GM21825 (cell line): ENCODE results near the gene STUM.
"Not testable (repeated sequence)": the region's sequence is repeated elsewhere in the genome, so short reads cannot be mapped to it uniquely, and the experiment has no call there.

Experiments used
- ATAC-seq: cut with Tn5 transposase; IDR thresholded peaks from one replicate; pipeline ENCODE4 v1.9.1; 2021; ENCODE audit warnings: mild to moderate bottlenecking, moderate library complexity; ENCODE audit not compliant: unreplicated experiment

The STUM gene

DNA sequence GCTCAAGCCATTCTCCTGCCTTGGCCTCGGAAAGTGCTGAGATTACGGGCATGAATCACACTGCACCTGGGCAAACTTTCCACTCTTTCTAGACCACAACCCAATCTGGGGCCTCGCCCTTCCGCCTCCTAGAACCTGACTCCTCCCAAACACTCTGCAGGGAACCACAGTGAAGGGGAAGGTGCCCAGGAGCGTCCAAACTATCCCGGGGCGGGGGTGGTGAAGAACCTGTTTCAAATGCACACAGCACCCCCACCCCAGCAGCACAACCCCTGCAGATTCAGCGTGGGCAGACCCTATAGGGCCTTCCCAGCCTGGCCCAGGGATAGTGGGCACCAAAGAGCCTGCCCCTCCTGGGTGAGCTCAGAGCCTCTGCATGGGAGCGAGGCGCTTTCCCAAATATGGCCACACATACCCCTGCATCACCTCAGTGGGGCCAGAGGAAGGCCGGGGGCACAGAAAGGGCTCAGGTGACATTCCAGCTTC is 86.9 kb downstream of the STUM start:
- ATAC-seq = no peak

DNA sequence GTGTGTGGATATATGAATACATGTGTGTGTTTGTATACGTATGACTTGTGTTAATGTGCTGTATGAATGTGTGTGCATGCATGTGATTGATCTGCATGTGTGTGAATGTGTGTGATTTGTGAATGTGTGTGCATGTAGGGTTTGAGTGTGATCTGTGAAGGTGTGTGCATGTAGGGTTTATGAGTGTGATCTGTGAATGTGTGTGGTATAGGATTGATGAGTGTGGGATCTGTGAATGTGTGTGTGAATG is 88.2 kb downstream of the STUM start:
- ATAC-seq = no peak

DNA sequence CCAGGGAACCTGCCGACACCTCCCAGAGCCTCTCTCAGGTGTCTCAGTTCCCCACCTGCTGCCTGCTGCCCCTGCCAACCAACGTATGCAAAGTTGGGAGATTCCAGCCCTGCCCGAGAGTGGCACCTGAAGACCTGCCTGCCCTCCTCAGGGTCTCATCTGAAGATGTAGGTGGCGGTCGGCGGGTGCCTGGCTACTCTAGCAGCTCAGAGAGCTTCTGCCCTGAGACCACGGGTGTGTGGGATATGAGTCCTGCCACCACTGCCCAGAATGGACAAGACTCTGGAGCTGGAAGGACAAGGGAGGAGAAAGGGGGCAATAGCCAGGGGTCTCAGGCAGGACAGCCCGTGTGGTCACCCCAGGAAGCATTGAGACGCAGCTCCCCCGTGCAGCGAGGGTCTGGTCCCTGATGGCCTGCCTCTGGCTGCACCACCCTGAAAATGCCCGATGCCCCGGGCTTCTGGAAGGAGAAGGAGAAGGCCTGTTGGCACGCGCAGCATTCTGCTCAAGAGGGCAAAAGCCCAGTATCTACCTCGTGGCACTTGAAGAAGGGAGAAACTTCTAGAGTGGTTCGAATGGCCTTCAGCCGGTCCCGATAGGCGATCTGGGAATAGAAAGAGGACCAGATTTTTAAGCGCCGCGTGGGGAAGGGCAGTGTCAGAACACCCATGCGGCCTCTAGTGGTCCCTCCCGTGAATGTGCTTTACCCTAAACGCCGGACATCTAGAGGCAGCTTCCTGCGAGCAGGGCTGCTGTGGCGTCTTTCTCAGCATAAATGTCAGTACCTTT is 88.8 kb downstream of the STUM start:
- ATAC-seq = no peak

DNA sequence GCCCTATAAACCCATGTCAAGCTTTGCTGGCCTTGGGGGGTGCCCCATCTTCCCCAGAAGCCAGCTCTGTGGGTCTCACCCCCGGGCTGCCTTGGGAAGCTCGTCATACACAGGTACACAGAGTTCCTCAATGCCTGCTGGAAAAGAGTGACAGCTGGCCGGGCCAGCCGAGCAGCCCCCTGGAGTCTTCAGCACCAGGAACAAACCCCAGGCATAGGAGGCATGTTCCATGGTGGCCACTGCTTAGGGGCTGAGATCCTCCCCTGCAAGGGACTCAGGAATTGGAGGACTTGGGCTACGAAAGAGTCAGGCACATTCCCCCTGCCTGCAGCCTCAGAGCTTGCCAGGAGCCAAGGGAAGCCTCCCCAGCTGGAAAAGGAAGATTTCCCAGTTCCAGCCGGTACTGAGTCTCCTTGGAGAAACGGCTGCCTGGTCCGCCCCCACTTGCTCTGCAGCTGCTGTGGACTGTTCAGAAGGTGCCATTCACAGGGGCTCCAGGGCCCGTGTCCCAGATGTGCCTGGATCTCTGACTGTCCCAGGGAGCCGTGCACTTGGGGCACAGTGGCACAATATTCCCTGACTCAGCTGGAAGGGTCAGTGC is 89.5 kb downstream of the STUM start:
- ATAC-seq = no peak

DNA sequence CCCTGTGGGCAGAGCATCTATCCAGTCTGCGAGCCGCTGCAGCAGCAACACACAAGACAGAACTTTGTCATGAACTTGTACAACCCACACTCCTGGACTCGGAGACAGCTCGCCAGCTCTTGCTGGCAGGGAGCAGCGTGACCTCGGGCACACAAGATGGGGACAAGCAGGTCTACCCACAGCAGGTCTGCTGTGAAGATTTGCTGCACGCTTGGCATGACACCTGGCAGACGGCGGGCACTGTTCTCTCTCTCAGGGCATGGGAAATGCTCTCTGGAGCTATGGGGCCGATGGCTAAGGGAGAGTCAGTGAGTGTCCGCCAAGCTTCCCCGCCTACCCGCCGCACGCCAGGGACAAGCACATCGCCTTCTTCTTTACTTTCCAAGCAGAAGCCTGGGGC is 90.0 kb downstream of the STUM start:
- no peak for ATAC-seq

DNA sequence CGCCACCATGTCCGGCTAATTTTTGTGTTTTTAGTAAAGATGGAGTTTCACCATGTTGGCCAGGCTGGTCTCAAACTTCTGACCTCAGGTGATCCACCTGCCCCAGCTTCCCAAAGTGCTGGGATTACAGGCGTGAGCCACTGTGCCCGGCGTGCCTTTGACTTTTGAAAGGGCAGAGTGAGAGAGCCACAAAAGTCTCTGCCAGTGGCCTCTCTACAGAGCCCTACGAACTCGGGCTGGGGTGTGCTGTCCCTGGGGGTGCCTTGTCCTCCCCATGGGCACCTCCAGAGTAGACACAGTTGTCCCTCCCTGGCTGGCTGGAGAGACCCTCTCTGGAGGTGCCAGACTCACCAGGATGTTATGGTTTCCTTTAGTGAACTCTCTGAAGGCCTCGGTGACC is 90.6 kb downstream of the STUM start:
- ATAC-seq = not testable (repeated sequence)

DNA sequence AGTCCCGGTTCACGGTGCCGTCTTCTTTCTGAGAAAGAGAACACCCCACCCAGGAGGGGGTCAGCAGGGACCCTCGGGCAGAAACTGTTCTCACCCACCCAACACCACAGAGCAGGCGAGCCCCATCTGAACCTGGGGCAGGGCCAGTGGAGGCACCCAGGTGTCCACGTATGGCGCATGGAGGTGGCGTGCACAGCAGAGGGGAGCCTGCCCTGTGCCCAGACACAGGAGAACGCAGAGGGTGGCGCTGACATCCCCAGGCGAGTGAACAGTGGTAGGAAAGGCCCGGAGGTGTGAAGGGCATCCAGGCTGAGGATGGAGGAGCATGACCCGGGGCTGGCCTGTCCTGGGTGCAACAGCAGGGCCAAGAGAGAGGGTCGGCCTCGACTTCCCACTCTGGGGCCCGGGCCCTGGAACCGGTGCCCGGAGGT is 91.1 kb downstream of the STUM start:
- ATAC-seq = no peak

DNA sequence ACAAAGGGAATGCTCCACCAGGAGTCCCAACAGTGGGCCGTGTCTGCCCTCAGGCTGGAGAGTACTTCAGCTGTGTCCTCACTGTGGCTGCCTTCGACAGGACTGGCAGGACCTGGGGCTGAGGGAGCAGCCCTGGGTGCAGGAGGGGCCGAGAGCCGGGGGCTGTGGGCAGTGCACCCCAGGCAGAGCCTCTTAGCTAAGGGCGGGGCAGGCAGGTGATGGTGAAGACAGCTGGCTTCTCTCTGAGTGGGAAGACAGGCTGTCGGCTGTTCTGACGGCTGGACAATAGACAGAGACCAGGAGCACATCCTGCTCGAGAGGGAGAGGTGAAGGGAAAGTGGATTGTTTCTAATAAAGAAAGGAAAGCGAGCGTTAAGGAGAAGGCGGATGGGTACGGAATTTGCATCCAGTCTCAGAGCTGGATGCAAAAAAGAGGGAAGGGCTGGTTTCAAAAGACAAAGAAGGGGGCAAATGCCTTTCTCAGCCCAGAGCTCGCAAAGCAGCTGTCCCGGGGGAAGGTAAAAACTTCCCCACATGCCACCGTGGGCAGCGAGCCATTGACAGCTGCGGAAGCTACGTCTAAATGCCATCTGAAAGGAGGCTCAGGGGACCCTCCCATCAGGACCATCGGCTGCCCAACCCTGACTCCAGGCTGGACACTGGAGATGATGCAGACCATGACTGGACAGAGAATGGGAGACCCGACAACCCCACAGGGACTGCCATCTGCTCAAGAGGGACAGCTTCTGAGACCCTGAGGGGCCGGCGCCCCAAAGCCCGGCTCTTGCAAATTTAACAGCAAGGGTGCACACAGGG is 92.0 kb downstream of the STUM start:
- no peak for ATAC-seq

DNA sequence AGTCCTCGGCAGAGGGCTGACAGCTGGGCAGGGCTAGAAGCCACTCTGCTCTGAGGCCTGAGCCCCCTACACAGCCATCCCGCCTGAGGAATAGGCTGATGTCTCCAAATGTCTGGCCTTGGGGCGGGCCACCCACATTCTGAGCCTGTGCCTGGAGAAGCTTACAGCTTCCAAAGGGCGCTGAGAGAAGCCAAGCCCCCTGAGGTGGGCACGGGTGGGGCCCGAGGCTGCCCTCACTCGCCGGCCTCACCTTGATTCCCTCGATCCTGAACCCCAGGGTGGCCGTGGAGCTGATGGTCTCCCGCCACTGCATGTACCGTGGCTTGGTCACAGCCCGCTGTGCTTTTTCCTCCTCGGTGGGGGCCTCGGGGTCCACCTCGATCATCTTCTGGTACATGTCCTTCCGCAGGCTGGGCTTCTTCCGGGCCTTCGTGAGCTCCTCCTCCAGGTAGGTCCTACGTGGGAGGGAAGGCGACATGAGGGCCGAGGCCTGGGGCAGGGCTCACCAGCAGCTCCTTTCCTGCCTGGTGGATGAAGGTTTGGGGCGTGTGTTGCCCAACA is 93.2 kb downstream of the STUM start:
- no peak for ATAC-seq

DNA sequence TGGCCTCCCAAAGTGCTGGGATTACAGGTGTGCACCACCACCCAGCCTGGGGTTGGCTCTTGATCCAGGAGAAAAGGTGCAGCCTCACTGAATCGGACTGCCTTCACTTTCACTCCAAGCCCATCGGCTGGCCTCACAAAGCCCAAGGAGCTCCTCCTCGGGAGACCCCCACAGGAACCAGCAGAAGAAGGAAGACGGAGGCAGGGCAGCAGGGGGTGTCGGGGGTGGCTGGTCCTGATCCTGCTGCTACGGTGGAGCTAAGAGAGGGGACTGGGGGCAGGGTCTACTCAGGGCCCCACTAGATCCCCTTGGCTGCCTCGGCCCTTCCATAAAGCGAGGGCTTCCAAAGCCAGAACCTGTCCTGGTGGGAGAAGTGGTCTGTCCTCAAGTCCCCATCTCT is 93.9 kb downstream of the STUM start:
- ATAC-seq = no peak

DNA sequence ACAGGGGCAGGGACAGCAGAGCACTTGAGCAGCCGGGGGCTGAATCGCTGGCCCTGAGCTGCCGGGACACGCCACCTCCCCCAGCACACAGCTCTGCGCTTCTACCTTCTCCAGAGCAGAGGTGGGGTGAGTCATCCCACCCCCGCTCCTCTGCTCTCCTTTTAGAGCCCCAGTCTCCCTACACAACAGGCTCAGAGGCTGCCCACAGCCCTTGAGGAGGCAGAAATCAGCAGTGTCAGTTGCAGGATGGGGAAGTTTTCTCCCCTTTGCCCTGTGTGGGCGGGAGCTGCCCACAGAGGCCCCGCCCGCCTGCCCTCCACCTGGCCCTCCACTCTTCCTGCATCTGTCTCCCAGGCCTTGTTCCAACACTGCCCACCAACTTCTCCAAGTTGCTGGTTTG is 94.6 kb downstream of the STUM start:
- ATAC-seq = peak; percentile 73

DNA sequence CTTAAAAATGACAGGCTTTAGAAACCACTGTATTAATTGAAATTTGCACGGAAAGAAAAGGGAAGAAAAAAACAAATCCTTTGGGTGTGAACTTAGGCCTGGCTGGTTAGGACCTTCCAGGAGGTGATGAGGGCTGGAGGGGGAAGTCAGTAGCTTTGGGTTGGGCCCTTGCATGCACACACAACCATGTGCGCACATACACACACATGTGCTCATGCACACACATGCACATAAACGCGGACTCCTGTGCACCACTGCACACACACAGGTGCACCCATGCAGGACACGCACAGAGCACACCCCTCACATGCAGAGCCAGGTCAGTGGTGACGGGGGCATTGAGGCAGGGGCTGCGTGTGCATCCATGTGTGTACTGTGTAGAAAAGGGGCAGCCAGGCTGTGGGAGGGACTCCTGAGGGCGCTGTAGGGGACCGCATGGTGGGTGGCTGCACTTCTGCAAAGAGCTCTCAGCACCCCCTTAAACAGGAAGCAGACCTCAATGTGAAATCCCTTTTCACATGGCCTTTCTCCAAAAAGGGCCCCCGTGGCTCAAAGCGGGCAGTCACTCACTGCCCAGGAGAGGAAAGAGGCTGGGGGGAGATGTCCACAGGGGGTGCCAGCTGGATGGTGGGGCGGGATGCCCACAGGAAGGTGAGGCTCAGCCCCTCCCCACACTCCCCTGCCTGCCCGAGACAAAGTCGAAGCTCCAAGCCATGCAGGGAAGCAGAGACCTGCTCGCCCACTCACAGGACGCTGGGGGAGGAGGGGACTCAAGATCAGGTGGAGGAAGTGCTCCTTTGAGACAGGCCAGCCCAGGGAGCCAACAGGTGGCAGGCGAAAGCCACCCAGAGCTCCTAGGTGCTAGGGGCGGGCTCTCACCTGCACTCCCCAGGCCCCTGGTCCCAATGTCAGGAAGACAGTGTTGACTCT is 95.3 kb downstream of the STUM start:
- ATAC-seq = no peak

DNA sequence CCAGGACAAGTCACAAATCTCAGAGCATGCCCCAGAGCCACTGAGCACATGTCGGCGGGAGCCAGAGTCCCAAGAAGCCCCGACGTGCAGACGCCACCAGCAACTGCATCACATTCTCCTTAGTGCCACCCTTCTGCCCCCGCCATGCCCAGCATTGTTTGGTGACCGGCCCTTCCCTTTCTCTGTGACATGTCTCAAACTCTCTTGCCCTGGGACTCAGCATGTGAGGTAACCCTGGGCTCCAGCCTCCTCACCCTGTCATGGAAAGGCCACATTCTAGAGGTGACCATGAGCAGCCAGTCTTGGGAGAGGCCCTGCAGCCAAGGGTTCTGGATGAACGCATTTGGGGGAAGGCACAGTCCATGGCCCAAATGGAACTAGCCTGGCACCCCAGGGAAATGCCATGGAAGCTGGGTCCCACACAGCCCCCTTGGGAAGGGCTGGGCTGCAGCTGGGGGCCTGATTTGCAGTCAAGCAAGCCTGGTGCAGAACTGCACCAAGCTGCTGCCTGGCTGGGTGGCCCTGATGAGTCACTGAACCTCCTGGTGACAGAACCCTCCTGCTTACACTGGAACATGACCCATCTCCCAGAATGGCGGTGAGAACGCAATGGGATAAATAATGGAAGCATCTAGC is 96.1 kb downstream of the STUM start:
- ATAC-seq = no peak

DNA sequence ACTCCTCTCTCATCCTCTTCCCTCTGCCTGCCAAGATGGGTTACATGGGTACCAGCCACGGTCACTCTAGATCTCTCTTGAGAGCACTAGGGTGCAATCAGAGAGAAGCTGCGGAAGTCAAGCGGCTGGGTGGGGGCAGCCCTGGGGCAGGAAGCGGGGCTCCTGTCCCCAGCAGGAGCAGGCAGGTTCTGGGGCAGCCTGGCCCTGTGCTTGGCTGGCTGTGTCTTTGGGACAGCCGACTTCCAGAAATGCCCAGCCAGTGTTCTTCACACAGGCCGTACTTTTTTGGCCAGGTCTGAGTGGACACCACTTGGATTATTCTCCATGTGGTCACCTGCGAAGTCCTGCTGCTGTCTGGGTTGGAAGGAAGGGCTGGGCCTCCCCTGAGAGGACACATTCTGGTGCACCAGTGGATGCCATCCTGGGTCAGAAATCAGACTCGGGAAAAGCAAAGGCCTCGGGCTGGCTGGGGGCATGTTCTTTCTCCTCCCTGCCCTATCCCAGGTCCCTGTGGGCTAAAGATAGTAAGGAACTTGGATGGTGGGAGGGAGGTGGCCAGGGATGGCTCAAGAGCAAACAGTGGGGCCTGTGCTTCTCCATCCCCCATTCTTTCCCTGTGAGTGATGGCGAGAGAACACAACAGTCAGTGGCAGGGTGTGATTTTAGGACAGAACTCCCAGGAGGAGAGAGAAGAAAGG is 96.9 kb downstream of the STUM start:
- ATAC-seq = no peak

DNA sequence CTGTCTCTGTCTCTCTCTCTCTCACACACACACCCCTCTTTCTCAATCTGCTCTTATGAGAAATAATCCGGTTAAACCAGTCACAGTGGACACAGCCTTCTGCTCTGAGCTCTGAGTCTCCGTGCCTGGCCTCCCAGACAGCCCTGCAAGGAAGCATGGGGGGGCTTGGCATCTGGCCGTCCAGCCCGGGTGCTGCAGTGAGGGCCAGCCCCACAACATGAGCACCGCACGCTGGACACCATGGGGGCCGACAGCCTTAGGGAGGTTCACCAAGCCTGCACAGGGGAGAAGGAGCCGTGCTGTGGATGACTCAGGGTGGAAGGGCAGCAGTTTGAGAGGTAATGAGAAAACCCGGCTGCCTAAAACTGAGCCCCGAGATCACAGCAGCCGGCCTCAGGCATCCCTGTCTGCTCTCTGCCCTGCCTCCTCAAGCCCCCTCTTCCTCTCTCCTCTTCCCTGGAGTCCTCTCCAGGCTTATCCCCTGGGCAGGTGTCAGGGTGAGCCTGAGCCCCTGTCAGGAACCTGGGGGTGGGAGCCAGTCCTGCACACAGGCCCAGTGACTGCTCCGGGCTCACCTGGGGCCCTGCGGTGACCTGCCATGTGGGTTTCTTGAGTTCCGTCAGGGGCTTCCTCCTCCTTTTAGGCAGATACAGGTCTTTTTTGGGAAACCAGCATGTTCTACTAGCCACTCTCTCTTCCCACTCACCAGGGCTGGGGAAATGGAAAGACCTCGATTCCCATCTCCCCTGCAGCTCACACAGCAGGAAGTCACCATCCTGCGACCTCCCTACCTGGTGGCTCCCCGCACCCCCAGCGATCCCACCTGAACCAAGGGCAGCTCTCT is 97.7 kb downstream of the STUM start:
- no peak for ATAC-seq

DNA sequence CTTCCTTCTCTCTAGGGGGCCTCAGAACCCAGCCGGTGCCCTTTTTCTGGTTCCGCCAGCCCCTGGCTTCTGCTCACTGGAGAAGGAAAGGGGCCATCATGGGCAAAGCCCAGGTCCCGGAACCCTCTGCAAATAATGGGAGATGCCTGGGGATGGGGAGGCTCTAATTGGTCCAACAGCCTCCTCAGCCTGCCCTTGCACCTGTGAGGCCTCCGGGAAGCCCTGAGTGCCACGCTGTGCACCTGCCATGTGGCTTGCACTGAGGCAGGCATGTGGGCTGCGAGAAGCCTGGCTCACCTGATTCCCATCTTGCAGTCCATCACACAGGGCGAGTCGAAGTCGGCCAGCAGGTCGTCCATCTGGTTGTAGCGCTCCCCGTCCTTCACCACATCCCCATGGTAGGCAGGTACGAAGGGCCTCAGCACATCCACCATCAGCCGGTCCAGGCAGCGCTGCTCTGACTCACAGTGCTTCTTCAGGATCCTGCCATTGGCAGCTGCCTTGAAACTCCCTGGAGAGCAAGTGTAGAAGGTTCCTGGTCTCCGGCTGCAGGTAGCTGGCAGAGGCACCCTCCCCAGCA is 98.4 kb downstream of the STUM start:
- no peak for ATAC-seq

DNA sequence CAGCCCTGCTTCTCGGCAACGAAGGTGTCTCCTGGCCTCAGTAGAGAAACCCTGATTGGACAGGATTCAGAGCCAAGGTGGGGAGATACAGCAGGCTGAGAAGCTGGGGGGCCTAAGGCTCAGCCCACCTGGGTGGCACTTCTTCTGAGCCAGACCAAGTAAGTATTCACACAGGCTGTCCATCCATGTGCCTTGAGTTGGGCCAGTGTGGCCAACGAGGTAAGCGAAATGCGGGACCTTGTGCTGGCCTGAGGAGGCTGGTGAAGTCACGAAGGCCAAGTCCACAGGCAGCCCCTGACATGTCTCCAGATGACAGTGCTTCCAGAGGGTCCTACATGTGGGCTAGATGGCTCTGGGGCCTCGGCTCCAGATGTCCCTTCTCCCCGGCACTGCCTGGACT is 99.2 kb downstream of the STUM start:
- ATAC-seq = no peak

DNA sequence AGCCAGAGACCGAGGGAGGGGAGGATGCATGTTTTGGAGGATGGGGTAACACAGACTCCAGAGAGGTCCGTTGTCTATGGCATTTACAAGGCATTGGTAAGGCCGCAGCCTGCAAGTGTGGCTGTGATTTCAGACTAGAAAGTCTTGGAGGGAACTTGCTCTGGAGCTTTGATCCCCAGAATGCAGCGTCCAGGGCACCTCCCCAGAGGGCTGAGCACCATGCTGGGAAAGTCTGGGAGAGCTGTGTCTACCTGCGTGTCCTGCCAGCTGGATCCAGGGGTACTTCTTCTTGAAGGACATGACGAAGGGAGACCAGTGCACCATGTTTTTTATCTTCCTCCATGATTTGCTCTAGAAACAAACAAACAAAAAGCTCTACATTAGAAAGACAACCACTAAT is 99.9 kb downstream of the STUM start:
- no peak for ATAC-seq
